Uterus (tissue), 2 donors: ENCODE results near the gene DCST1.

ENCODE experiments used
- CTCF ChIP-seq, 4 experiments: fragments of 200-600 bp in 2 of 4; fragments of 450-650 bp in 2 of 4; sonication (generic) in 2 of 4; IDR thresholded peaks; one replicate each; pipeline ENCODE4 v1.5.1; 2016 to 2019; ENCODE audit warnings: antibody characterized with exemption in 4 of 4, mild to moderate bottlenecking in 2 of 4, moderate library complexity in 1 of 4
- POLR2A ChIP-seq, 2 donors: fragments of 450-650 bp; IDR thresholded peaks; one replicate each; pipeline ENCODE4 v1.6.1; 2016; ENCODE audit warnings: antibody characterized with exemption in 2 of 2, mild to moderate bottlenecking in 1 of 2, moderate library complexity in 1 of 2

GRCh38 chr1:155053531-155054105 lies 20.0 kb downstream of the DCST1 start:
- no peak for TF ChIP-seq POLR2A (IDR thresholded peaks at IDR 0.05)
- TF ChIP-seq CTCF (IDR thresholded peaks at IDR 0.05): no peak
